Measurements from ENCODE around the gene DEPDC5. TPM values are rescaled to one million over a fixed set of nuclear protein-coding genes. Genes with fewer than 3 reads are reported as not detected.

DEPDC5 gene
- total RNA-seq, 2 donors from 2014 or later = 31.9 to 43.2 TPM

- H3K9ac ChIP-seq (ENCODE audit: extremely low read depth, low read length, poor library complexity, severe bottlenecking) = no peak overlapping the region
- H3K27ac ChIP-seq (ENCODE audit: low read depth, low read length) = no peak overlapping the region
- Mint-ChIP-seq H3K4me1 (peaks cover 7% of the 10 kb centered on the region), H3K4me3 (no peak overlapping the region), H3K27ac (no peak overlapping the region), H3K9me3 (no peaks in the 10 kb centered on the region), H3K36me3 (ENCODE audit: low read depth) (peaks cover 17% of the 10 kb centered on the region), H3K27me3 (ENCODE audit: insufficient read depth) (no peaks in the 10 kb centered on the region)
- H3K9me3 ChIP-seq (ENCODE audit: control insufficient read depth, low read length) = no peaks in the 10 kb centered on the region
- H3K4me1 ChIP-seq (ENCODE audit: control insufficient read depth, insufficient read depth, low read length) = peaks cover 4% of the 10 kb centered on the region
- no peak for DNase-seq
- peaks cover 7% of the 10 kb centered on the region for H3K36me3 ChIP-seq (ENCODE audit: control insufficient read depth, insufficient read depth, low read length)
- H3K4me3 ChIP-seq (ENCODE audit: low read length) = no peak overlapping the region
- WGBS, 2 experiments (ENCODE audit: insufficient coverage in 1 of 2, insufficient read length in 1 of 2) = no CpG with 5 or more reads among the region's 1 CpG
- H3K27me3 ChIP-seq (ENCODE audit: control insufficient read depth, insufficient read depth, low read length, poor library complexity, severe bottlenecking) = no peaks in the 10 kb centered on the region
- no peak for TF ChIP-seq CTCF (conservative IDR thresholded peaks at IDR 0.05)
Measured at GRCh38 chr22:31896472-31896871, 142.7 kb downstream of the DEPDC5 start.

GRCh38 chr22:31897842-31898805 lies 144.3 kb downstream of the DEPDC5 start:
- Histone ChIP-seq H3K27me3 (ENCODE audit: control insufficient read depth, insufficient read depth, low read length, poor library complexity, severe bottlenecking) (no peaks in the 10 kb centered on the region), H3K9me3 (ENCODE audit: control insufficient read depth, low read length) (no peaks in the 10 kb centered on the region), H3K27ac (ENCODE audit: low read depth, low read length) (peak overlapping the region; percentile 68), H3K4me1 (ENCODE audit: control insufficient read depth, insufficient read depth, low read length) (peaks cover 4% of the 10 kb centered on the region), H3K4me3 (ENCODE audit: low read length) (no peak overlapping the region), H3K36me3 (ENCODE audit: control insufficient read depth, insufficient read depth, low read length) (peaks cover 10% of the 10 kb centered on the region), H3K9ac (ENCODE audit: extremely low read depth, low read length, poor library complexity, severe bottlenecking) (no peak overlapping the region)
- H3K4me3 Mint-ChIP-seq = no peak overlapping the region
- H3K4me1 Mint-ChIP-seq = peaks cover 12% of the 10 kb centered on the region
- H3K27me3 Mint-ChIP-seq (ENCODE audit: insufficient read depth) = no peaks in the 10 kb centered on the region
- H3K36me3 Mint-ChIP-seq (ENCODE audit: low read depth) = peaks cover 17% of the 10 kb centered on the region
- no peaks in the 10 kb centered on the region for H3K9me3 Mint-ChIP-seq
- H3K27ac Mint-ChIP-seq = no peak overlapping the region
- no peak for TF ChIP-seq CTCF (conservative IDR thresholded peaks at IDR 0.05)
- 84 to 87% methylated on average over 15 to 16 of the region's 16 CpGs for WGBS, 2 experiments (ENCODE audit: insufficient coverage in 1 of 2, insufficient read length in 1 of 2)
- no peak for DNase-seq

GRCh38 chr22:31898926-31899325 lies 145.1 kb downstream of the DEPDC5 start:
- WGBS, 2 experiments (ENCODE audit: insufficient coverage in 1 of 2, insufficient read length in 1 of 2) = 82 to 94% methylated on average over 1 to 2 of the region's 2 CpGs
- H3K4me1 Mint-ChIP-seq = peaks cover 12% of the 10 kb centered on the region
- Histone ChIP-seq H3K27me3 (ENCODE audit: control insufficient read depth, insufficient read depth, low read length, poor library complexity, severe bottlenecking) (no peaks in the 10 kb centered on the region), H3K4me1 (ENCODE audit: control insufficient read depth, insufficient read depth, low read length) (peaks cover 4% of the 10 kb centered on the region), H3K4me3 (ENCODE audit: low read length) (no peak overlapping the region), H3K9me3 (ENCODE audit: control insufficient read depth, low read length) (no peaks in the 10 kb centered on the region), H3K36me3 (ENCODE audit: control insufficient read depth, insufficient read depth, low read length) (peaks cover 10% of the 10 kb centered on the region), H3K27ac (ENCODE audit: low read depth, low read length) (peak overlapping the region; percentile 68), H3K9ac (ENCODE audit: extremely low read depth, low read length, poor library complexity, severe bottlenecking) (no peak overlapping the region)
- H3K27me3 Mint-ChIP-seq (ENCODE audit: insufficient read depth) = no peaks in the 10 kb centered on the region
- no peak overlapping the region for H3K4me3 Mint-ChIP-seq
- H3K9me3 Mint-ChIP-seq = no peaks in the 10 kb centered on the region
- no peak for TF ChIP-seq CTCF (conservative IDR thresholded peaks at IDR 0.05)
- H3K36me3 Mint-ChIP-seq (ENCODE audit: low read depth) = peaks cover 12% of the 10 kb centered on the region
- DNase-seq = no peak
- H3K27ac Mint-ChIP-seq = no peak overlapping the region
